CD4-positive, alpha-beta T cell treated with Interleukin-2 at 100 ng/mL for 4 hours (primary cell): Measurements from ENCODE around the gene PTPRO.

Experiments used
- DNase-seq: peaks from one replicate; pipeline ENCODE4 v3.0.0-alpha.2; 2020; ENCODE audit warnings: low spot score

Gene PTPRO

GRCh38 chr12:15350643-15351042 is 28.3 kb downstream of the PTPRO start:
- DNase-seq: no peak

DNA sequence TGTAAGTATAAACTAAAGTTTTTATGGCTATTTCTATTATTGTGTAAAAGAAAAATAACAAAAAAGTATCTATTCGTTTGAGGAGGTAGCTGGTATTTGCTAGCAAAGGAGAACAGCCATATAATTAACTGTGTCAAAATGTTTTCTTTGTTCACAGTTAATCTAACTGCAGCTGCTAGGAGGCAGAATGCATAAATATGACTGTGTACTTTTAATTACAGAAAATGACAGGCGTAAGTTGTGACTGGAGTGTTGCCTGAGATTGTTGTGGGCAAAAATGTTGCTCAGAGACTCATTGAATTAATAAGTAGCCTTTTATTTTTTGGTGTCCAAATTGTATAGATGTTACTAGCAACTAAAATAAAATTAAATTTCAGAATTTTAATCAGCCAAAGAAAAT is 33.5 kb downstream of the PTPRO start:
- no peak for DNase-seq

DNA sequence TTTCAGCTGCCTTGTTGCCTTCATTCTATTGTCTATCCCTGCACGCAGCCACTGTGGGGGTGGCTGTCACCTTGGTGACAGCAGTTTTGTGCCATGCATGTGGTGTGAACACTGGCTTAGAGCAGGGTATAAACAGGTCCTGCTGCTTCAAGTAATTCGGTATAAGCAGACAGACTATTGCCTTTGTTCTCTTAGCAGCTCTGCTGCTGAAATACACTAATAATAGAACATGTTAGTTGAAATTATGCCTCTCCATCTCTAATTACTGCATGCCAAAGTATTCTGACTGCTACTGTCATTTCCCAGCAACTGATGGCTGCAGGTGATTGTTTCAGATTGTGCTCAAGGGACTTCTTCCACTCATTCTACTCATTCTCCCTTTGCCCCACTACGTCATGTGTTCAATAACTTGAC is 34.6 kb downstream of the PTPRO start:
- DNase-seq: no peak

DNA sequence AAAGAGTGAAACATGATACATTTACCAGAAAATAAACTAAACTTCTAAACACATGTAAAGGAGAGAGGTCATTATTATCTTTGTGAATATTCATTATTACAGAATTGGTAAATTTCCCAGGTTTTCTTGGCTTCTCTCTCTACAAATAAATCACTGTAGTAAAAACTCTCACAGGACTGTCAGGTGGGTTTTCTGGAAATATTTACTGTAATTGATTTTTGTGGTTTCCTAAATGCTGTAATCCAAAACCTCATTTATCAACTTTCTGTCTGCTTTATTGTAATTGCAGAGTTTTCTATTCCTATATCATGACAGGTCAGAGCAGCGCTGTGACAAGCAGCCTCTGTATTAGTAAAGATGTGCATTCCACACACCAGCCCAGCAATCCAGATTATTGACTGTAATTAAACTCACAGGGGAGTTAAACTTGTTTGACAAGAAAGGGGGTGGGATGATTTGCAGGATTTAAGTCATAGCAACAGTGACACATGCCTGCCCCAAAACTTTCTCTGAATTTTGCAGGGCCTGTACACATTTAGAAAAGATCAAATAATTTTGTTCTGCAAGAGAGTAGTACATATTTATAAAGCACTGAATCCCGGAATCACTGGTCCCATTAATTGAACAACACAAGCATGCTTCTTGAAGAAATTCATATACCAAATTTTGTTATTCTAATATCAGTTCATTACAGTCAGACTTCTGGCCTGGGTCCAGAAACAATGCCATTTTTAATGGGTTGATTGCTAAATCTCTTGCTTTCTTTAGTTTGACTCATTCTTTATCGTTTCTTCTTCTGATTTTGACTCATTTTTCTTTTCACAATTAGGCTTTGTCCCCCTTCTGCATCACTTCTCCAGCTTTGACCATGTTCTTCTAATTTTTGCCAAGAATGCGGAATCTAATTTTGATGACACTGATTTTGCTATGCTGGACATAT is 42.2 kb downstream of the PTPRO start:
- no peak for DNase-seq

DNA sequence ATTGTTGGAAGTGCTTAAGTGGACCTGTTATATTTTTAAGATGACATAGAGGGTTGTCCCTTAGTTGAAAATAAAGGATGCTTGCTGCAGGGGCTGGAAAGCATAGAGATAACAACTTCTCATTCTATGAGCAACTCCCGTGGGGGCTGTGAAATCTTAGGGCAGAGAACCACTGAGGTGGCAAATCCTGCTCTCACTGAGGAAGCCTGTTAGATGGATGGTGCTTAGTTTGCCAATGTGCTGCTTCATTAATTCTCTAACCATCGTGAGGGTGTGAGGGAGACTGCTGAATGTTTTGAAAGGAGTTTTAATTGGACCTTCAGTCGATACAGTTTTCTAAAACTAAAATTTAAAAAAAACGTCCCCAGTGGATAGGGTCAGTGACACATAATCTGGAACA is 46.5 kb downstream of the PTPRO start:
- DNase-seq: no peak

DNA sequence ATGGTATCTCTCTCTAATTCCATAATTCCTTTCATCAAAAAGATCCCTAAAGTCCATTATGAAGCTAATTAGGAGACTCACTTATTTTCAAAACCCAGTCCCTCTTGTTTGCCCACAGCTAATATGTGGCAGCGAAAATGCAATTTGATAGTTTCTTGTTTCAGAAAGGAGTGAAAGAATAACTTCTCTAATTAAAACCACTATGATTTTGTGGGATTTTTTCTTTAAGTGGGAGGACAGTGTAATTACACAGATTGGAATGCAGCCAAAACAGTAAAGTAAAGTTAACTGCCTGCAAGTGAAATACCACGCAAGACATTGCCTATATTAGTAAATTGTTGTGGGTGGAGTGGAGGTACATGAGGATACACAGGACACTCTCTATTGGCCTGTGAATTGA is 50.0 kb downstream of the PTPRO start:
- no peak for DNase-seq

- DNase-seq: no peak
These were observed 65.5 kb downstream of the PTPRO start for GRCh38 chr12:15387772-15388171.

DNA sequence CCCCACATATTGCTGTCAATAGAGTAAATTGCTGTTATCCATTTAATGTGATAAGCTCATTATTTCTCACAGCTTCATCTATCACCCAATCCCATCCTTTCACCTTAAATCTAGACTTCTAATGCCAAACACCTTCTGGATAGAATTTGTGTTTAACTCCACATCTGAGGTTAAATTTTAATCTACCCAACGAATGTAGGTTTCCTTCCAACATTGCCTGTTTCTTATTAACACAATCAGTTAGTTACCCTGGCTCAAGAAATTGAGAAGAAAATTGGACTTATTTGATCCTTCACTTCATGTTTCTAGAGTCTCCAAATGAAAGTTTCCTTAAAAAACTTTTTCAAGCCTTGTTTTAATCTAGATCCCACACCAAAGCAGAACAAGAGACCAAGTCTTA is 67.3 kb downstream of the PTPRO start:
- DNase-seq: no peak

GRCh38 chr12:15393037-15393436 is 70.7 kb downstream of the PTPRO start:
- DNase-seq: no peak

DNA sequence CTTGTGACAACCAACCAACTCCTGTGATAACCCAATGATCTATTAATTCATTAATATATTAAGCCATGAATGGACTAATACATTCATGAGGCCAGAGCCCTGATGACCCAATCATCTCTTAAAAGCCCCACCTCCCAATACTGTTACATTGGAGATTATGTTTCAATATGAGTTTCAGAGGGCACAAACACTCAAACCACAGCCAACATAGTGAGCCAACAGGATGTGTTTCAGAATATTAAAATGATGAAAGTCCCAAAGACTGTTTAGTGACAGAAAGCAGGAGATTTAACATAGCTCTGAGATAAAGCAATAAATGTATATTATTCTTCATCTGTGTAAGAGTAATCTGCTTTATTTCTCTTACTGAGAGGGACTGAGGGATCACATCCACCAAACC is 71.7 kb downstream of the PTPRO start:
- DNase-seq: no peak

DNA sequence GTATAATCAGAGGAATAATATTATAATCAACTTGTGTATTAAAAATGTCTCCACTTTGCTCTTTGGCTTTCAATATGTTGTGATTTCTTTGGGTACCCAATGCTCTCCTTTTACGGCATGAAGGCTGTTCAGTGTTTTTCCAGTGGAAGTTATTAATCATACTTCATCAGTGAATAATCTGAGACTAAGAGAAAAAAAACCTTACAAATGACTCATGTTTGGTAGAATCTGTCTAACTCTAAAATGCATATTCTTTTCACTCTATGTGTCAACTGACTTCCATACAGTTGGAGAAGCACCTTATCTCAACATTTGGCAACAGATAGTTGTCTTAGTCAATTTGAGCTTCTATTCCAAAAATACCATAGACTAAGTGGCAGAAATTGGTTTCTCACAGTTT is 82.2 kb downstream of the PTPRO start:
- no peak for DNase-seq

- no peak for DNase-seq
These were observed 83.3 kb downstream of the PTPRO start for GRCh38 chr12:15405606-15406005.

- DNase-seq: no peak
These were observed 84.7 kb downstream of the PTPRO start for GRCh38 chr12:15407025-15407424.

- DNase-seq: no peak
These were observed 89.5 kb downstream of the PTPRO start for GRCh38 chr12:15411842-15412241.

GRCh38 chr12:15417691-15418090 is 95.4 kb downstream of the PTPRO start:
- no peak for DNase-seq

- DNase-seq: no peak
These were observed 101.3 kb downstream of the PTPRO start for GRCh38 chr12:15423629-15424028.

DNA sequence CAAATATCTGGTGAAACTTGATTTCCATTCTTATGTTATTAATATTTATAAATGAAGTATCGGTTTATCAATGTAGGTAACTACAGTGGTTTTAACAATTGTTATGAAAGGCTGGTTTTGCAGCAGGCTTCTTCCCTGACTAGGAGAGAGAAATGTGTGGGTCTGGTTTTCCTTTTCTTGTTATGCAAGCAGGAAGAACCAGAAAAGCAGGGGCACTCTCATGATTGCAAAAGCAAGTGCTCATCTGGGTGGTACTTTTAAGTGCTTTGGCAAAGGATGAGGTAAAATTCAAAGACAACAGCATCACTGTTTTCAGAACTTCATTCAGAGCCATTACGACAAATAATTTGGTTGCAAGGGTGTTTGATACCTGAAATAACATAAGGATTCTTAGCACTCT is 105.6 kb downstream of the PTPRO start:
- no peak for DNase-seq

GRCh38 chr12:15428632-15429031 is 106.3 kb downstream of the PTPRO start:
- no peak for DNase-seq

DNA sequence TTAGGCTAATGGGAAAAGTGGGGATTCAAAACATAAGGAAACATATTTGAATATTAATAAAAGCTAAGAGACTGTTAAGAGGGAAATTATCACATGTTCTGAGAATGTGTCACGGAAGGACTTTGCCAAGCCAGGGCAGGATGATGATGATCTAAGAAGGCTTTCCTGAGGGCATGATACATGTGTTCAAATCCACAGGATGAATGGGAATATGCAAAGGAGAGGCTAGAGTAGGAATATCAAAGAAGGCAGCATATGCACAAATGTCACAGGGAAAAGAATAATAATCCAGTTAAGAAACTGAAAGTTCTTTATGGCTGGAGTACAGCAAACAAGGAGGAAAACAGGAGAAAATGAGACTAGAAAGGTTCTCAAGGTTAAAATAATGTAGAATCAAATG is 107.0 kb downstream of the PTPRO start:
- no peak for DNase-seq

- no peak for DNase-seq
These were observed 113.3 kb downstream of the PTPRO start for GRCh38 chr12:15435597-15435996.

GRCh38 chr12:15439459-15439858 is 117.2 kb downstream of the PTPRO start:
- DNase-seq: no peak

GRCh38 chr12:15443050-15443449 is 120.7 kb downstream of the PTPRO start:
- no peak for DNase-seq

DNA sequence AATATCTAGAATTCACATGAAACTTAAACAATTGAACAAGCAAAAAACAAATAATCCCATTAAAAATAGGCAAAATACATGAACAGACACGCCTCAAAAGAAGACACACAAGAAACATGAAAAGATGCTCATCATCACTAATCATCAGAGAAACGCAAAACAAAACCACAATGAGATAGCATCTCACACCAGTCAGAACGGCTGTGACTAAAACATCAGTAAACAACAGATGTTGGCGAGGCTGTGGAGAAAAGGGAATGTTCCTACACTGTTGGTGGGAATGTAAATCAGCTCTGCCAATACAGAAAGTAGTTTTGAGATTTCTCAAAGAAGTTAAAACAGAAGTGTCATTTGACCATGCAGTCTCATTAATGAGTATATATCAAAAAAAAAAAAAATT is 121.3 kb downstream of the PTPRO start:
- no peak for DNase-seq

DNA sequence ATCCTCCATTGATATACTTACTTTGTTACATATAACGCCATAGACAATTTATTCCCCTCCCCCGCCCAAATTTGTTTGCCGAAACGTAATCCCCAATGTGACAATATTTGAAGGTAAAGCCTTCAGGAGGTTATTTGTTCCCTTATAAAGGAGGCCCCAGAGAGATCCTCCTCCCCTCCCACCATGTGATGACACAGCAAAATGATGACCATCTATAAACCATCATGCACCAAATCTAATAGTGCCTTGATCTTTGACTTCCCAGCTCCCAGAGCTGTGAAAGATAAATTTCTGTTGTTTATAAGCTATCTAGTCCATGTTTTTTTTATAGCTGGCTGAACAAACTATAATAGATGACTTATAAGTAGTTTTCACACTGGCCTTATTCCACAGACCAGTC is 122.2 kb downstream of the PTPRO start:
- no peak for DNase-seq
